ENCODE measurements around the gene NNMT. TPM values are rescaled to one million over a fixed set of nuclear protein-coding genes. Genes with fewer than 3 reads are reported as not detected.
"Not testable (repeated sequence)": the region's sequence is repeated elsewhere in the genome, so short reads cannot be mapped to it uniquely, and the experiment has no call there.

NNMT gene
- total RNA-seq, 1 donor from 2014 or later: 330 TPM

- no peak for DNase-seq
Measured at GRCh38 chr11:114311946-114312345, 15.7 kb downstream of the NNMT start.

- DNase-seq: no peak
Measured at GRCh38 chr11:114314096-114314495, 17.9 kb downstream of the NNMT start.

DNA sequence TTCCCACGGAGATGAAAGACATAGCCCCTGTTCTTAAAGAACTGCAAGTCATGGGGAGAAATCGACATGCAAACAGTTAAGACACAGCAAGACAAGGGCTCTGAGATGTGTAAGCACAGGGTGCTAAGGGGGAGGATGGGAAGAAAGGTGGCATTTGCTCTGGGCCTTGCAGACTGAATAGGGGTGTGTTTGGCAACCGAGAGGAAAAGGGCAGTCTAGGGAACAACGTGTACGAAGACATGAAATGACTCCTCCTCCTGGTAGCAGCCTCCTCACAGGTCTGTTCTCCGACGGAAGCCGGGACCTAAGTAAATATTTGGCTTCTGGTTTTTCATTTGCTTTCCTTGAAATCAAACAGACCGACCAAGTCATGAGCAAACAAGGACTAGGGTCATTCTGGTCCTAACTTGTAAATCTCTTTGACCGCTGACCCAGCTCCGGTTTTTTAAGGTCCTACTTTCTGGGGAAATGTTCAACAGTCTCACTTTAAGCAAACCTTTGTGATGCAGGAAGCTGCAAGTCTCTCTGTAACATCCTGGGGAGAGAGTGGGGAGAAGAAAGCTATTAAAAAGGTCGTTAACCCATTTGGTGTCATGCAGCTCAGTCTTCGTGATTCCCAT is 19.7 kb downstream of the NNMT start:
- DNase-seq: peak; percentile 42

DNA sequence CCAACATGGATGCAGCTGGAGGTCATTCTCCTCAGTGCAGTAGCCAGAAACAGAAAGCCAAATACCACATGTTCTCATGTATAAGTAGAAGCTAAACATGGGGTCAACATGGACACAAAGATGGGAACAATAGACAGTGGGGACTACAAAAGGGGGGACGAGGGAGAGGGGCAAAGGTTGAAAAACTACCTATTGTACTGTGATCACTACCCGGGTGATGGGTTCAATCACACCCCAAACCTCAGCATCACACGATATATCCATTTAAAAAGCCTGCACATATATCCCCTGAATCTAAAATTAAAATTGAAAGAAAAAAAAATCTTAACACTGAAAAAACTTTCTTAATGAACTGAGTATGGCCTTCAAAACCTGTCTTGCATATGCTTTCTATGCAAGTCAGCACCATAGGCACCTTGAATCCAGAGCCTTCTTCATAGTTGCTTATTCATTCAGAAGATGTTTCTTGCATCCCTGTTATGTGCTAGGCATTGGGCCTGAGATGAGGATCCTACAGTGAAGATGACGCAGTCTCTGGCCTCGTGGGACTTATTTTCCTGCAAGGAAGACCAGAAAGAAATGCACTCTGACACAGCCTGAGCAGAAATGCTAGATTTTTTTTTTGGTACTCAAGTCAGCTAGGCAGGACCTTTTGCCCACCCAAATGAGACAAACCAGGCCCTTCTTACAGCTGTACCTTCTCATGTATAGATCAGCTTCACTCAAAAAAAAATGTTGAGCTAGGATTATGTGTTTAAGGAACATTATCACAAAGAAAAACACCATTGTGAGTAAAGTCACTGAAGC is 21.0 kb downstream of the NNMT start:
- DNase-seq: no peak

- DNase-seq: peak; percentile 69
Measured at GRCh38 chr11:114317787-114318137, 21.6 kb downstream of the NNMT start.

DNA sequence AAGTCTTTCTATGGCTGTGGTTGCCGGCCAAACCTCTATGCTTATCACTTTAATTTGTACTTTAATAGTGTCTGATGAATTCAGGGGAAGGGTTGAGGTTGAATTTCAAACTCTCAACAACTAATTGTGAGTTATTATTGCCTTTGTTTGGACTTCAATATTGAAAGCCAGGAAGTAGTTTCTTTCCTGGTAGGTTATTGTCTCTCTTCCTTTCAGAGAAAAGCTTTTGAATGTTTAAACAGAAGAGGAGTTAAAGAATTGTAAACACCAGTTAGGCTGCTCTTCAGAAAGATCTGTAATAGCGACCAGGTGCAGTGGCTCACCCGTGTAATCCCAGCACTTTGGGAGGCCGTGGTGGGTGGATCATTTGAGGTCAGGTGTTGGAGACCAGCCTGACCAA is 22.2 kb downstream of the NNMT start:
- DNase-seq: peak; percentile 41

GRCh38 chr11:114319716-114320328 is 23.6 kb downstream of the NNMT start:
- no peak for DNase-seq

DNA sequence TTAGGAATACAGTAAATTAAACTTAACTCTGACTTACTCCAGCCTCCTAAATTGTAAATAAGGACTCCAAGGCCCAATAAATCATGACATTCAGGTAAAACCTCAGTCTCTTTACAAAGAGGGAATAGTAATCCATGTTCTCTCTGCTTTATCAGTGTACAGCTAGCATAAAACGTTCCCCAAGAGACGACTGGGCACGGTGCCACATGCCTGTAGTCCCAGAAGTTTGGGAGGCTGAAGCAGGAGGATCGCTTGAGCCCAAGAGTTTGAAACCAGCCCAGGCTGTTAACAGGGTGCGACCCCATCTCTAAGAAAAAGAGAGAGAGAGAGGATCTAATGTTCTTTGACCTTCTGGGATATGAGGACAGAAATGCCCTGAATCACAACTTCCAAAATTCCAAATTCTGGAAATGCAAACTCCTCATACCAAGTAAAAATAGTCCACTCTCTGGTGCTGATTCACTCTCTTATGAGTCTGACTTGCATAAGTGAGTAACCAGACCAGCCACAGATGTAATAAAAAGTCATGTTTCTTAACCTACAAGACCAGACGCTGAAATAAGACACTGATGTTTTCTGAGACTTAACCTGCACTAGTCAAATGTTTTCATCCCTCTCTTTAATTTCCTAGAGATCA is 25.5 kb downstream of the NNMT start:
- no peak for DNase-seq

- no peak for DNase-seq
Measured at GRCh38 chr11:114322934-114323333, 26.7 kb downstream of the NNMT start.

DNA sequence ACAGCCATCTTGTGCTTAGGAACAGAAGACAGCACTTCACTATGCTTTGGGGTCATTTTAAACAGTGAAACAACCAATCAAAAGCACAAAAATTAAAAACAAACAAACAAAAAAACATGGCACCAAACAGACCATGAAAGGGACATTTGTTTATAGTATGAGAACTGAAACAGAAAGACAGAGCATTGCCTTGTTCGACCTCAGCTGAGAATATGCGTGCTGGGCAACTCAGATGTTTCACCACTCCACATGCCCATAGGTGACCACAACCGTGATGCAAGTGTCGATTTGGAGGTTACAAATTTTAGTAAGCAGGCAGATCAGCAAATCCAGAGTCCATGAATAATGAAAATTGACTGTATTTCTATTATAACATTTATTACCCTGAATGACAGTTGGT is 30.0 kb downstream of the NNMT start:
- no peak for DNase-seq

DNA sequence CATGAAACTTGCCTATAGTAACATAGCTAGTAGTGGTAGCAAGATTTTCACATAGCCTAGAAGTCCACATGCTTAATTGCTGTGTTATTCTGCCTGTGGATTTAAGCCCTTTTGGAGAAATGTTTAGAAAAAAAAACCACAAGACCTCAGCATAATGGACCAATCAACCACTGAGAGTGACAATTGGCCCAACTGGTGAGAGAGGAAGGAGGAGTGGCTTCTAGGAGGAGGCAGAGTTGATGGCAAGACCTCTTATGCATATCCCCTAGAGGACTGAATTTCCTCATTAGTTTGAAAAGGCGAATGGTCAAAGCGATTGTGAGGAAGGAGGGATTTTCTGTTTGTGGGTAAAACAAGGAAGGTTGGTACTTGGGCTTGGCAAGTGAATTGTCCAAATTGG is 30.6 kb downstream of the NNMT start:
- no peak for DNase-seq

- no peak for DNase-seq
Measured at GRCh38 chr11:114330373-114330772, 34.2 kb downstream of the NNMT start.

- peak; percentile 85 for DNase-seq
Measured at GRCh38 chr11:114340311-114341131, 44.3 kb downstream of the NNMT start.

GRCh38 chr11:114341667-114342066 is 45.5 kb downstream of the NNMT start:
- DNase-seq: not testable (repeated sequence)

- DNase-seq: no peak
Measured at GRCh38 chr11:114342476-114342875, 46.3 kb downstream of the NNMT start.

DNA sequence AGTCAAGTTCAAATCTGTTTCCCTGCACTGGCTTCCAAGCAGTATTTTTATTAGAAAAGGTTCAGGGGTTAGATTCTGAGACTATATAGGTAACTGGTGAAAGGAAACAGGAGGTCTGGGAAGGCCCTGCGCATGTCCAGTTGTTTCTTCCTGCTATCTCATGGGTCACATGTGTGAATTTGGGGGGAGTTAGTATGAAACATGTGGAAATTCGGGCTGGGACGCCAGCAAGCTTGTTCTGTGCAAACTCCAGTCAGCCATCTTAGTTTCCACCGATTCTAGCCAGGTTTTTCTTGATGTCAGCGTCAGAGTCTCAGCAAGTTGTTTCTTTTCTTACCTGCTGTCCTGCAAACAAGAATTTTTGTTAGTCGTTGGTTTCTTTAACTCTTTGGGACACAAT is 46.8 kb downstream of the NNMT start:
- no peak for DNase-seq

GRCh38 chr11:114343493-114343892 is 47.3 kb downstream of the NNMT start:
- no peak for DNase-seq

DNA sequence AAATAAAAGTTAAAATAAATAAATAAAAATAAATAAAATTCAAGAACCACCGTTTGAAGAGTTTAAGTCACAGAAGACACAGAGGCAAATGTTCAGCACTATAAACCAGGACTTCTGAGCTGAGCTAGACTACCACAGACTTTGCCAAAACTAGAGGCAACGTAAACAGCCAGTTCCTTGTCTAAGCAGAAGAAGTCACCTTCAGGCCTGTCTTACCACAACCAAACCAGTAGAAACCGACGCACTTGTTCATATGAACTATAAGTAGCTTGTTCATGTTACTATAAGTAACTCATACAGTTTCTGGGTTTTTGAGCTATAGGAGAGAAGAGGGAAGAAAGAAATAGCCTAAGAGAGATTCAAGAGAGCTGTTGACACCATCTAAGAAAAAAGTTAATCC is 48.3 kb downstream of the NNMT start:
- no peak for DNase-seq

GRCh38 chr11:114345575-114346222 is 49.5 kb downstream of the NNMT start:
- DNase-seq: no peak

- no peak for DNase-seq
Measured at GRCh38 chr11:114346709-114347141, 50.5 kb downstream of the NNMT start.

- peak; percentile 82 for DNase-seq
Measured at GRCh38 chr11:114348200-114349191, 52.3 kb downstream of the NNMT start.
